A549 (cell line): ENCODE results near the gene RABGAP1L. TPM values are rescaled to one million over a fixed set of nuclear protein-coding genes. Genes with fewer than 3 reads are reported as not detected.

Source experiments
- ATAC-seq, 2 experiments: fragments of 200-7000 bp in 1 of 2; fragments of >200 bp in 1 of 2; cut with Nextera tagmentation in 1 of 2; cut with Tn5 transposase in 1 of 2; 3 replicates each; pipeline versions ENCODE4 v1.8.0 to v1.9.1; 2018 to 2020; ENCODE audit warnings: mild to moderate bottlenecking in 1 of 2, moderate library complexity in 1 of 2
- CTCF ChIA-PET: fragments of 300-600 bp; sonication (Branson Sonifier 250); formaldehyde crosslinking; extraction: SDS; loops from one replicate; lab custom pipeline; 2021; ENCODE audit warnings: antibody characterized with exemption, inconsistent platforms; lab: Yijun Ruan, JAX
- POLR2A ChIA-PET: fragments of 350-600 bp; formaldehyde crosslinking; extraction: SDS; loops from one replicate; lab custom pipeline; 2021; ENCODE audit warnings: antibody characterized with exemption, inconsistent platforms; lab: Yijun Ruan, JAX
- DNase-seq, 2 experiments: peaks; one replicate each; pipeline versions ENCODE4 v3.0.0 to v3.0.0-alpha.2; 2011 to 2016; ENCODE audit warnings: low read depth in 1 of 2, low spot score in 1 of 2
- FAIRE-seq: peaks from 2 replicates; lab custom pipeline; 2011; peaks lifted over from hg19 to GRCh38; lab: Jason Lieb, UNC
- H3K27ac ChIP-seq, 2 experiments: fragments of >200 bp; sonication (Bioruptor Twin); formaldehyde crosslinking; 3 replicates each; pipeline ENCODE4 v1.5.1; 2016 to 2017
- H3K4me1 ChIP-seq: fragments of >200 bp; sonication (Bioruptor Twin); formaldehyde crosslinking; 3 replicates; pipeline ENCODE4 v1.6.1; 2016
- H3K4me2 ChIP-seq: fragments of >200 bp; sonication (Bioruptor Twin); formaldehyde crosslinking; 3 replicates; pipeline ENCODE4 v1.6.1; 2016
- H3K4me3 ChIP-seq: fragments of >200 bp; sonication (Bioruptor Twin); formaldehyde crosslinking; 3 replicates; pipeline ENCODE4 v1.5.1; 2016
- H3K9me3 ChIP-seq: fragments of >200 bp; sonication (Bioruptor Twin); formaldehyde crosslinking; 3 replicates; pipeline ENCODE4 v1.6.1; 2016
- ATOH8 ChIP-seq: fragments of 250-450 bp; sonication (Bioruptor Pico); IDR thresholded peaks from 2 replicates; pipeline ENCODE4 v1.5.0; 2020; ENCODE audit warnings: low read depth, mild to moderate bottlenecking, moderate library complexity
- EHMT2 ChIP-seq: fragments of 200-600 bp; sonication (generic); IDR thresholded peaks from 2 replicates; pipeline ENCODE4 v1.6.1; 2016; ENCODE audit warnings: antibody characterized with exemption, low read depth, mild to moderate bottlenecking, moderate library complexity
- ELK1 ChIP-seq: fragments of 150-350 bp; IDR thresholded peaks from 2 replicates; pipeline ENCODE4 v1.6.1; 2014; ENCODE audit warnings: low read depth, mild to moderate bottlenecking, low read length
- FOSB ChIP-seq: fragments of 250-450 bp; sonication (Bioruptor Pico); IDR thresholded peaks from 2 replicates; pipeline ENCODE4 v1.5.0; 2020; ENCODE audit warnings: mild to moderate bottlenecking, moderate library complexity
- MYC ChIP-seq: IDR thresholded peaks from 2 replicates; pipeline ENCODE4 v1.6.1; 2012; ENCODE audit warnings: mild to moderate bottlenecking, inconsistent platforms, low read length, improper control_type of control experiment, borderline replicate concordance
- POLR2A ChIP-seq: IDR thresholded peaks from 2 replicates; pipeline ENCODE4 v1.6.1; 2012; ENCODE audit warnings: mild to moderate bottlenecking, low read length
- RCOR1 ChIP-seq: fragments of 150-350 bp; IDR thresholded peaks from 2 replicates; pipeline ENCODE4 v1.6.1; 2014; ENCODE audit warnings: antibody characterized with exemption, low read length, low read depth
- REST ChIP-seq: fragments of 200-600 bp; sonication (generic); IDR thresholded peaks from 2 replicates; pipeline ENCODE4 v1.6.1; 2016; ENCODE audit warnings: antibody characterized with exemption, mild to moderate bottlenecking, moderate library complexity
- RFX5 ChIP-seq: fragments of 450-650 bp; IDR thresholded peaks from 2 replicates; pipeline ENCODE4 v1.7.1; 2014; ENCODE audit warnings: antibody characterized with exemption, mild to moderate bottlenecking, moderate library complexity
- USF2 ChIP-seq: fragments of 450-650 bp; IDR thresholded peaks from 2 replicates; pipeline ENCODE4 v1.6.1; 2014; ENCODE audit warnings: antibody characterized with exemption
- WGBS: methylation state at CpG from one replicate; pipeline ENCODE4 v1.1.6; 2017; ENCODE audit errors: missing lambda C conversion rate; 5-methylcytosine and 5-hydroxymethylcytosine counted together
- polyA plus RNA-seq, 4 experiments: library from polyadenylated mRNA; depleted of rRNA in 3 of 4; stranded (reverse); fragments of >200 nt; fragmentation: RNase III in 1 of 4; extraction: RNeasy Plus Mini Kit Qiagen cat#74134 plus additional on column Dnase treatment in 1 of 4; gene quantifications; 2 replicates in 3 of 4; 3 replicates in 1 of 4; pipeline ENCODE4 v1.2.3, GENCODE V29; 2011 to 2017

Gene RABGAP1L
- polyA plus RNA-seq, 2 of the 4 experiments (the other 2 are of a cell fraction) = 8.2 to 18.6 TPM

- Histone ChIP-seq H3K4me1 (no peaks in the 10 kb centered on the region), H3K4me3 (no peak overlapping the region), H3K9me3 (no peaks in the 10 kb centered on the region), H3K4me2 (no peak overlapping the region), H3K27ac (no peak overlapping the region)
- DNase-seq (no peak), FAIRE-seq (no peak), ATAC-seq (no peak)
- ChIA-PET POLR2A (no interaction called here), CTCF (interaction anchor here (1.2 kb wide), 1 partner anchor 461 kb away, joined by 5 read pairs; no protein-coding TSS in a partner anchor)
- no peak for TF ChIP-seq RCOR1
- TF ChIP-seq REST = 0 out of 2 replicates have a peak, but pooled peaks have one; percentile 22
Observed at GRCh38 chr1:174265282-174265681, 106.0 kb downstream of the RABGAP1L start.

- H3K9me3 ChIP-seq = no peaks in the 10 kb centered on the region
- no peak overlapping the region for H3K27ac ChIP-seq
- ChIA-PET CTCF (interaction anchor here (1.2 kb wide), 1 partner anchor 460 kb away, joined by 3 read pairs; no protein-coding TSS in a partner anchor), POLR2A (no interaction called here)
- ATAC-seq = no peak
- no peak overlapping the region for H3K4me2 ChIP-seq
- H3K4me3 ChIP-seq = no peak overlapping the region
- FAIRE-seq = no peak
- no peaks in the 10 kb centered on the region for H3K4me1 ChIP-seq
- DNase-seq = no peak
- TF ChIP-seq POLR2A (no peak), ELK1 (no peak), USF2 (no peak)
- WGBS = 64% methylated on average over 2 of the region's 2 CpGs
Observed at GRCh38 chr1:174266476-174266875, 107.2 kb downstream of the RABGAP1L start.

GRCh38 chr1:174266991-174267612 lies 107.8 kb downstream of the RABGAP1L start:
- no peak for ATAC-seq
- CTCF ChIA-PET = interaction anchor here (1.2 kb wide), 1 partner anchor 459 kb away, joined by 3 read pairs; no protein-coding TSS in a partner anchor
- POLR2A ChIA-PET = no interaction called here
- H3K27ac ChIP-seq = no peak overlapping the region
- FAIRE-seq = no peak
- DNase-seq = no peak
- WGBS = 49% methylated on average over 1 of the region's 1 CpG
- H3K4me3 ChIP-seq = no peak overlapping the region
- no peaks in the 10 kb centered on the region for H3K4me1 ChIP-seq
- no peaks in the 10 kb centered on the region for H3K9me3 ChIP-seq
- TF ChIP-seq EHMT2 = no peak
- no peak for TF ChIP-seq ATOH8
- no peak for TF ChIP-seq MYC
- TF ChIP-seq RFX5 = no peak
- TF ChIP-seq FOSB (CRISPR knock-in tag) = no peak
- no peak for TF ChIP-seq POLR2A
- TF ChIP-seq, all 56 proteins: peak for 0
- no peak overlapping the region for H3K4me2 ChIP-seq
